HG02571 (cell line): Measurements from ENCODE around the gene ETS2.

Experiments
- ATAC-seq: cut with Tn5 transposase; IDR thresholded peaks from one replicate; pipeline ENCODE4 v1.9.1; 2021; ENCODE audit warnings: mild to moderate bottlenecking, moderate library complexity; ENCODE audit not compliant: unreplicated experiment

The ETS2 gene

DNA sequence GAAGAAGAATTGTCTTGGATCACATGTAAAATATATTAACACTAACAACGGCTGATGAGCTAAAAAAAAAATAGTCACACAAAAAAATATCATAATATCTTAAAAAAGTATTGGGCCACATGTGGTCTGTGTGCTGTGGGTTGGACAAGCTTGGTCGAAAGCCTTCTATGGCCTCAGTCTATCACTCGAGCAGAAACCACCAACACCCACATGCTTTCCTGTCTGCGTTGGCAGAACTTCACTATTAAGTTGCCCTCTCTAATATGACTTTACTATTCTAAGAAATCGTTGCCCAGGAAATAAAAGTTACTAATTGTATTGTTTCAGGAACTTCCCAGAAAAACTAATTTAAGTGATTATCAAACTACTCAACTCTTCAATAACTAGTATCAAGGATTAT lies 28.2 kb upstream of the ETS2 start:
- ATAC-seq, result no peak

DNA sequence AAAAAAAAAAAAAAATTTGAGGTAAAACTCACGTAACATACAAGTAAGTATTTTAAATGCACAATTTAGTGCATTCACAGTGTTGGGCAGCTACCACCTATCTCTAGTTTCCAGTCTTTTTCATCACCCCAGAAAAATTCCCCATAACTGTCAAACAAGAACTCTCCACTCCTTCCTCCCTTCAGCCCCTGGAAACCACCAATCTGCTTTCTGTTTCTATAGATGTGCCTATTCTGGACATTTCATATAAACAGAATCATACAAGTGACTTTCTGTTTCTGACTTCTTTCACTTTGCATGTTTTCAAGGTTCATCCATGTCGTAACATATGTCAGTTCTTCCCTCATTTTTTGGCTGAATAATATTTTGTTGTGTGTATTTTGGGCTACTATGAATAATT lies 24.9 kb upstream of the ETS2 start:
- no peak for ATAC-seq

DNA sequence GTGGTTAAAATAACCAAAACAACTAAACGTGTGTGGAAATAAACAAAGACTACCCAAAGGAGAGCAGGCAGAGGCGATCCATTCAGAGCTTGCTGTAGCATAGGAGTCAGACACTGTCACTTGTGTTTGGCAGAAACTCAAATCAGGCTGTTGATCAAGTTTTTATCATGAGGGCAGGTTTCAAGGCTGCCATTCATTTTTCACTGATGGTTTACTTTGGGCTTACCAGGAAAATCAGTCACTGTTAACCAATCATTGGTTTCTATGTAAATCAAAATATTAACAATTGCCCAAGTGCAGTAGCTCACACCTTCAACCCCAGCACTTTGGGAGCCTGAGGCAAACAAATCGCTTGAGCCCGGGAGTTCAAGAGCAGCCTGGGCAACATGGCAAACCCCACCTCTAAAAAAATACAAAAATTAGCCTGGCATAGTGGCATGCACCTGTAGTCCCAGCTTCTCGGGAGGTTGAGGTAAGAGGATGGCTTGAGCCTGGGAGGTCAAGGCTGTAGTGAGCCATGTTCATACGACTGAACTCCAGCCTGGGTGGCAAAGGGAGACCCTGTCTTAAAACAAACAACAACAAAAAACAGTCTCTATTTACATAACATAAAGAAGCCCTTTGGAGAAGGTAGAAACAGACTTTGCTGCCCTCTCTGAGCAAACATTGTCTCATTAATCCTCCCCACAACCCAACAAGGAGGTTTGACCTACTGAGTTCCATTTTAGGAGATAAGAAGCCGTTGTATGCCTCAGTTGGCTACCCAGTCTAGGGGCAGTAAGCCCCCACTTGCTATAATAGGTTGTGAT lies 21.1 kb upstream of the ETS2 start:
- no peak for ATAC-seq

DNA sequence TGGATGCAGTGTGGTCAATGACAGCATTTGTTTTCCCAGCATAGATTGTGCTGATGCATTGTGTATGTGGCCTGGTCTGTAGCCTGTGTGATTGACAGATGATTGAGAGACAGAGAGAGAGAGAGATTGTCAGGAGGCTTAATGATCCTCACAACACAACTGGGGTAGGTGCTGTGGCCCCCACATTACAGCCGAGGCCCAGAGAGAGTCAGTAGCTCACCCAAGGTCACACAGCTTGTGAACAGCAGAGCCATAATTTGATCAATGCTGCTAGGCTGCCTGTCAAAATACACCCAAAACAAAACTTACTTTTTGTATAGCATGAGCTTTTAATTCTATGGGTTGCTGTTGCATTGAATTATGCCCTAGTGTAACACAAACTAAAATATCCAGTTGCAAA lies 20.2 kb upstream of the ETS2 start:
- no peak for ATAC-seq

DNA sequence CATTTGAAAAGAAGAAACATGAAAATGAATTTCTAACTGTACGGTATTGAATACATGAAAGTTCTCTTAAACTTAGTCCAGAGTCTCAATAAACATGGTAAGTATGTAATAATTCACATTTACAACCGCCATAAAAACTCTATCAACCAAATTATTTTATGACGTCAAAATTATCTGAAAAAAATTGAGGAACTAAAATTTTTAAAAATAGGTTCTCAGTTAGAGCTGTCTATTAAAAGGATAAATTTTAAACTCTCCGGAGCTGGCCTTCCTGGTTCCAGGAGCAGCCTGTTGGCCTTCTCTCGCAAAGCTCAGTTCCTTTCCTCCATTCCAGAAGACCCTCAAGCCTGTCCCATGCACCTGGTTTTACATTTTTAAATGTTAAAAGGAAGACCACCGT lies 18.7 kb upstream of the ETS2 start:
- ATAC-seq, result no peak

DNA sequence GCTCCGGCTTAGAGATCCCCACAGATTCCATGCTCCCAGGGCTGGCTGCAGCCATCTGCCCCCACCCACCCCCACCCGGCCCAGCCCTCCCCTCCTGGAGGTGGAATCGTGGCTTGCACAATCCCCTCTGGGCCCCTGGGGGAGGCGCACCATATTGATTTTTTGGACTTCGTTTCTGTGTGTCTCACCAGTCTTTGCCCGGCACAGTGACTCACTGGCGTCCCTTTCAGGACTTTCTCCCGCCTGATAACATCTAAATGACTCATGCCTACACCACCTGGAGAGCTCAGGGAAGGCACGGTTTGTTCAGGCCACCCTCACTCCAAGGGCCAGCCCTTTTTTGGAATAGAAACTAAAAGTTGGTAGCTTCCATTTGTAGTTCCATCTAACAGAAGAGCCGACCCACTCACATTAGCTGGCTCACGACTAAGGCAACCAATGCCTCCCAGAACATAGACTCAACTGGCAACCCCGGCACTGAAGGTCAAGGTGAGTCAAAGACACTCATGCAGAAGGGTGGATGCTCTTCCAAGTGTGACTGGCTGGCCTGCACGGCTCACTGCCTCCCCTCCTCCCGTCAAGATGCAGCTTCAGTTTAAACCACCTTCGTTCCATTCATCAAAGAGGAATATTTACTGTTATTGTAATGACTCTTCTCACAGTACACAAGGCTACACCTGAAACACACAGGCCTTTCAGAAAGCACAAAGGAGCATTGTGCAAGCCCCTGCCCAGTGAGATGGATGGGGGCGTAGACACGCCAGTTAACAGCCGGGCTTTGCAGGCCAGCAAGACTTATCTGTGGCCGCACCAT lies 18.1 kb upstream of the ETS2 start:
- ATAC-seq, result no peak

DNA sequence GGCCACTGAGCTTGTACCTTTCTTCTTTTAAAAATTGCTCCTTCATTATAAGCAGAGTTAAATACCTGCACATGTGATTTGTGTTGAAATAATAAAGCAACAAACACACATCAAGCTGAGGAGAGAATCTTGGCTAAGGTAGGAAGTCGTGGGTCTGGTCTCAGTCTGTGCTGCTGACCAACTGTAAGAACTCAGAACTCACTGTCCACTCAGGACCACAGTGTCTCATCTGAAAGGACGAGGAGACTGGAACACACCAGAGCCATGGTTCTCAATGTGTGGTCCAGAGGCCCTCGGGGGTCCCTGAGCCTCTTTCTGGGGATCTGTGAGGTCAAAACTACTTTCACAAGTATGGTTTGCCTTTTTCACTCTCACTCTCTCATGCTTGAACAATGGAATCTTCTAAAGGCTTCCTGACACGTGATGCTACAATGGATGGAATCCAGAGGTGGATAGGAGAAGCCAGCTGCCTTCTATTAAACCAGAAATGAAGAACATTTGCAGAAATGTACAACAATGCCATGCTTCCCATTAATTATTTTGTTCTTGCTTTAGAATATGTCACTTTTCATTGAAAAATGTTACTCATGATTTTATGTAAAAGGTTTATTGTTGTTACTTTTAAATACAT lies 17.3 kb upstream of the ETS2 start:
- ATAC-seq, result no peak

DNA sequence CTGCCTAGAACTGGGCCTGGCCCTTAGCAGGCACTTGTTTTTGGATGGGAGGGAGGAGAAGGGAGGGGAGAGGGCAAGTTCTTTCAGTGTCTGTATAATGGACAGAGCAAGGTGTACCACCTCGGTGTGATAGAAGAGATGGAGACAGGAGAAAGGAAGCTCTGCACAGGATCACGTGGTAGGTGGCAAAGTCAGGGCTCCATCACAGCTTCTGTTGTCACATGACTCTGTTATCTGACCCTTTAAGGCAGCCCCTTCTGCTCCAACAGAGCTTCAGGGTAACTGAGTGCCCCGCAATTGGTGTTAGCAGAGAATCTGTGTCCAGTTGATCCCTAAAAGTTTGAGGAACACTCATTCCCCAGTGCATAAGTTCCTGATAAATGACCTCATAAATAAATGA lies 16.5 kb upstream of the ETS2 start:
- no peak for ATAC-seq

DNA sequence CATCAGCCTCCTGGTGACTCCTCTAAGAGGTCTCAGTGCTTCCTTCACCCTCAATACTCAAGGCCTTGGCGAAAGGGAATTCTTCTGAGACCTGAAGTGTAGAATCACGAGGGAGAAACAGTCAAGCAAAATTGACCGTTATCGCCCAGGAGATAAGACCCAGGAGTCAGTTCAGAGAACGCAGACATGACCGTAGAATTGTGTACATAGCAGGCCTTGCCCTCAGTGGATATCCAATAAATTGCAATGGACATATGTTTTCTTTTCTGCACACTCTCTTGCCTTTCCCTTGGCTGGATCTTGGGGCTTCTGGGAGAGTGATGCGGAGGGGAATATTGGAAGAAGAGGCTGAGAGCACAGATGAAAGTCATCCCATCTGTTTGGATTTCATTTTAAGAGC lies 15.7 kb upstream of the ETS2 start:
- ATAC-seq, result no peak

DNA sequence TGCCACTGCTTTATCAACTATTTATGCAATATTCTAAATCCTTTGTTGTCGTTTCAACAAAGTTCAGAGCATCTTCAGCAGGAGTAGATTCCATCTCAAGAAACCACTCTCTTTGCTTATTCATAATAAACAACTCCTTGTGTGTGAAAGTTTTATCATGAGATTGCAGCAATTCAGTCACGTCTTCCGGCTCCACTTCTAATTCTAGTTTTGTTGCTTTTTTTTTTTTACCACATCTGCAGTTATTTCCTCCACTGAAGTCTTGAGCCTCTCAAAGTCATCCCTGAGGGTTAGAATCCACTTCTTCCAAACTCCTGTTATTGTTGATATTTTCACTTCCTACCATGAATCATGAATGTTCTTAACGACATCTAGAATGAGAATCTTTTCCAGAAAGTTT lies 14.8 kb upstream of the ETS2 start:
- no peak for ATAC-seq

DNA sequence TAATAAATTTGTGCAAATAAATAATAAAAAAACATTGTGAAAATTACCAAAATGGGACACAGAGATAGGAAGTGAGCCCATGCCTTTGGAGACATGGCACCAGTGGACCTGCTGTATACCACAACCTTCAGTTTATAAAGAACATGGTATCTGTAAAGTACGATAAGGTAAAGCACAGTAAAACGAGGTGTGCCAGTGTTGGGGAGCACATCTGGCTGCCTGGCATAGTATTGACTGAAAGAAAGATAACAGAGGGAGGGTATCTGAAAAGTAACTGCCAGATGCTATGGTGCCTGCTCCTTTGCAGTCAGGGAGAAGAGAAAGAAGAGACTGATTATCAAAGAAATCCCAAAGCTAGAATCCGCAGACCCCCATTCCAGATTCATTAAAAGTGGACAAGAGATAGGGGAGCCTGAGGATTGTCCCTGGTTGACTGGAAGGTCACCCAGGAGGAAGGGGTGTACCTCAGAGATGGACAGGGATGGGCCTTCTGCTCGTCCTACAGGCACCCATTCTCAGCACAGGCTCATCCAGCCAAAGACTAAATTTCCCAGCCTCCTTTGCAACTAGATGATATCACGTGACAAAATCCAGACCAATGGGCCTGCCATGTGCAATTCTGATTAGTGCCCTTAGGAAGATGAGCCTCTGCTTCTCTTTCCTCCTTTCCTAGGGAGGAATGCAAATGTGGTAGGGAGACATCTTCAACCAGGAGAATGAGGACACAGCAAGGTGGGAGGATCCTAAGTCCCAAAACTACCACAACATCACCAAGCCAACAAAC lies 12.9 kb upstream of the ETS2 start:
- no peak for ATAC-seq

DNA sequence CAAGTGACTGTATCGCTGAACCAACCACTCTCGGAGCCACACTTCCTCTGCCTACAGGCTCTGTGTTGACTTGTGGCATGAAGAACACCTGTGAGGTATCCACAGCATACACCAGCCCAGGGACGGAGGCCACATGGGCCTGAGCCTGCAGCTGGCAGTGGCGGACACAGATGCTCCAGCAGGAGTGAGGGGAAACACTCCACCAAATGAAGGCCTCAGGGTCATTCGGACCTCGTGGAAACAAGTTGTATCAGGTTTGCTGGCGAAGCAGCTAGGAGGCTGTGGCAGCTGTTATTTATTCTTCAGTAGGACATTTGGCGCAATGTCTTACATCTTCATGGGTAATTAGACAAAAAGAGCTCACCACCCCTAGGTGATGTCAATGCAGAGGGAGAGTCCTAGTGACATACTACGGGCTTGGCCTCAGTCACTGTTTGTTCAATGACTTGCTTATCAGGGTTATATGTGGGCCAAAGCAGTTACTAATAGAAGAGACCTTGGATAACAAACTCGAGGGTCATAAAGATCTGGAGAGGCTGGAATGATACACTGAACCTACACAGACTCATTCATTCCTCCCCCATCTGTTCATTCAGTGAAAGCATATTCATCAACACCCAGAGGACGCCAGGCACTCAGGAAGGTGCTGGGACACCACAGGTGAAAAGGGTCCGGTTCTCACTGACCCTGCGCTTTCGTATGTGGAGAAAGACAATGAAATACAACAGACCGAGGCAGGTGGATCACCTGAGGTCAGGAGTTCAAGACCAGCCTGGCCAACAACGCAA lies 11.6 kb upstream of the ETS2 start:
- no peak for ATAC-seq

DNA sequence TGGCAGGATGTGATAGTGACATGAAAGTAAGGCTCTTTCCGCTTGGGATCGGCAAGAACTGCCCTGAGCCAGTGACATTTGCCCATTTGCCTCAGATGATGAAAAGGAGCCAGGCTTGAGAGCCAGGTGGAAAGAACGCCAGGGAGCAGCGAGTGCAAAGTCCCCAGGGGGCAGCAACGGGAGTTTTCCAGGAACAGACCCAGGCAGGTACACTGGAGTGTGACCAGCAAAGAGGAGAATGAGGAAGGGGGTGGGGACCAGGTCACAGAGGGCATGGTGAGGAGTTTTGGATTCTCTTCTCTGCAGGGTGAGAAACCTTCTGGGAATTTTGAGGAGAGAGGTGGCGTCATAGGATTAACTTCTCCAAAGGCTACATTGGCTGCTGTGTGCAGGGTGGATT lies 10.8 kb upstream of the ETS2 start:
- no peak for ATAC-seq

DNA sequence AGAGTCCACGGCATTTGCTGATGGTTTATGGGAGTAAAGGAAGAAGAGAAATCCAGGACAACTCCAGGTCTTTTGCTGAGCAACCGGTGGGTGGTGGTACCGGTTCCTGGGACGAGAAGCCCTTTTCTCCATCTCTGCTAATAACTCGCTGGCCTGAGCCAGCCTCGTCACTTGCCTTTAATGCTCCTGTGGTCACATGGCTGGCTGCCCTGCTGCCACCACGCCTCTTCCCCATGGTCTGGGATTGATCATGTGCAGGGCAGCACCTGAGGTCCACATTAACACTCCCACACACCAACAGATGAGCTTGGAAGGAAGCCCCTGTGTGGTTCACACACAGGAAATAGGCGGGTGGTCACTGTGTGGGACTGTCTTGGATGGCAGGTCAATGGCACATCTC lies 10.3 kb upstream of the ETS2 start:
- ATAC-seq, result no peak

DNA sequence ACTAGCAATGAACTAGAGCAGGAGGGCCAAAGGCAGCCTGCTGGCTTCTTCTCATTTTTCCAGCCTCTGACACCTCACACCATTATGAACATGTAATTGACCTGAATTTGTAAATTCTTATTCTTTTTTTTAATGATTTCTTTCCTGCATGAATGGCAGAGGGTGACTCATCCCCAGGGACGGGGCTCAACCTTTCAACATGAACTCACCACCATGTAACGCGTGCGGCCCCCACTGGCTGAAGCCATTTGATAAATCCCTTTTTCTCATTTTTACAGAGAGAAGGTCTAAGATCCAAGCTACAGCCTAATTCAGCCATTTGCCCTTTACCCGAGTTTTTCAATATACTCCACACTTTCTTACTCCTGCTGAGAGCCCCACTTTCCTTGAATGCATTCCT lies 9.3 kb upstream of the ETS2 start:
- ATAC-seq, result no peak

DNA sequence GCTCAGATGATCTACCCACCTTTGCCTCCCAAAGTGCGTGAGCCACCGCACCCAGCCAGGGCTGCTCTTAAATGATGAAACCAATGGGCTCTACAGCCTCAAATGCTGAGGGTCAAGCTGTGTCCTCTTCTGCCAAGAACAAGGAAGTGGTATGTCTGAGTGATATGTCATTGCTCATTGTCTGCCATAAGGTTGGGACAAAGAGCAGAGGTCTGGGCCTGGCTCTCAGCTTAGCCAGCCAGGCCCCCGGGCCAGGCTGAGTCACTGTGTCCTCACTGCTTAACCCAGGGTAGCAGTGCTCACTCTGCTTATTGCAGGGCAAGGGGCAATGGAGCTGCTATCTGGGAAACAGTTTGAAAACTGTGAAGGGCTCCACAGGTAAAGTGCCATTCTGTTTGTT lies 8.3 kb upstream of the ETS2 start:
- ATAC-seq, result no peak

DNA sequence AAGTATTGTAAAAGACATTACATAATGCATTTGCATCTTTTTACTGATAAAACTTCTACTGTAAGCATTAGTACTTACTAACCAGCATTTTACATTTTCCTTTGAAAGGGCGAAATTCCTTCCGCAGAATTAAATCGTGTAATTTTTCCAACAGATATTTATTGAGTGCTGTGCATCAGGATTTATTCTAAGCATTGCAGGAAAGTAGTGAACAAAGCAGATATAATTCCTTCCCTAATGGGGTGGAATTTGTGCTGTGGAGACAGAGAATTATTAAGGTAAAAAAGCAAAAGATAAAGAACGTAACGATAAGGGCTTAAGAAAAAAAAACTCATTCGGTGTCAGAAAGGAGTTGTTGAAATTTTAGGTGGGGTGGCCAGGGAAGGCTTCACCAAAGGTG lies 7.6 kb upstream of the ETS2 start:
- ATAC-seq, result no peak

DNA sequence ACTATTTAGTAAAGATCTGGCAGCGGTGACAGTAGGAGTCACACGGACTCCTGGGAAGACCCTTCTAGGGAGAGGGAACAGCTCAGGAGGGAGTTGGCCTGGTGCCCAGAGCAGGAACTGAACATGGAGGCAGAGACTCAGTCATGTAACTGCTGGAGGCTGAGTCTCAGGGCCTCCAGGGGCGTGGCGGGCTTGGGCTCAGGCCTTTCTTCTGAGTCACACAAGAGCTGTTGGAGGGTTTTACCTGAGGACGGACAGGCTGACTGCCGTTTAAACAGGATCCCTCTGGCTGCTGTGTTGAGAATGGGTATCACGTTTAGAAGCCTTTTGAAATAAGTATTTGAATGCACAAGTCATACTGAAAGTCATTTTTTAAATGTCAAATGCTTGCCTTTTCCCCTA lies 7.2 kb upstream of the ETS2 start:
- no peak for ATAC-seq

DNA sequence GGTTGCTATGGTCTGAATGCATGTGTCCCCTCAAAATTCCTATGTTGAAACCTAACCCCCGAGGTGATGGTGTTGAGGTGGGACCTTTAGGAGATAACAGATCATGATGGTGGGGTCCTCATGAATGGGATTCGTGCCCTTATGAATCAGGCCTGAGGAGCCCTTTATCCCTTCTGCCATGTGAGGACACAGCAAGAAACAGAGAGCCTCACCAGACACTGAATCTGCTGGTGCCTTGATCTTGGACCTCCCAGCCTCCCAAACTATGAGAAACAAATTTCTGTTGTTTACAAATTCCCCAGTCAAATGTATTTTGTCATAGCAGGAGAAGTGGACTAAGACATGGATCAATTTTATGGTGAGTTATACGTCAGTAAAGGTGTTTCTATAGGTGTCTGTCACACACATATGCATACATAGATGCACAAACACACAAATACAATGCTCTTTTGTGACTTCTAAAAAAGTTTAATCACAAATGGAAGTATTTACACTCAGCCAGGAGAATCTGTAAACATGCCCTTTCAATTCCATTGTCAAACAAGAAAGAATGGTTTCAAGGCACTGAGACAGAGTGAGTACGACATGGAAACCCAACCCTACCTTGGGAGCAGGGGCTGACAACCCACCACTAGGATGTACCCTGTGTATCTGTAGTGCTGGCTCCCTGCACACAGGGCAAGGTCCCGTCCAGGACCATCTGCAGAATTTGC lies 5.5 kb upstream of the ETS2 start:
- ATAC-seq, result no peak
